ENCODE results near the gene SMIM24. TPM values are rescaled to one million over a fixed set of nuclear protein-coding genes. Genes with fewer than 3 reads are reported as not detected.
"Not testable (repeated sequence)": the region's sequence is repeated elsewhere in the genome, so short reads cannot be mapped to it uniquely, and the experiment has no call there.

SMIM24 gene
- total and polyA plus RNA-seq, 9 of the 15 experiments (the other 6 are each of a cell fraction or from before 2014, with no cell fraction given): 0.45 to 12.3 (median 1.4) TPM; not detected in 1

GRCh38 chr19:3453840-3454239 lies 26.5 kb downstream of the SMIM24 start:
- Histone ChIP-seq H3K36me3 (ENCODE audit: control insufficient read depth, insufficient read depth, low read length) (peaks cover 93% of the 10 kb centered on the region), H3K4me2 (ENCODE audit: insufficient read depth, low read length) (no peak overlapping the region), H2AFZ (ENCODE audit: low read depth, low read length) (no peak overlapping the region), H3K79me2 (ENCODE audit: control insufficient read depth, insufficient read depth, low read length) (peaks cover 5% of the 10 kb centered on the region; the same call in 2 of the 3 replicates), H3K9me1 (ENCODE audit: control insufficient read depth, insufficient read depth, low read length) (no peaks in the 10 kb centered on the region), H3K27me3 (ENCODE audit: control insufficient read depth in 2 of 2, insufficient read depth in 2 of 2, low read length in 2 of 2) (no peaks in the 10 kb centered on the region), H3K27ac (ENCODE audit: extremely low read depth, low read depth, low read length) (no peak overlapping the region), H4K20me1 (replicated peaks; ENCODE audit: control insufficient read depth, insufficient read depth, low read length) (peaks cover 8% of the 10 kb centered on the region), H3K9me3 (replicated peaks; ENCODE audit: control insufficient read depth, insufficient read depth, low read depth, low read length) (no peaks in the 10 kb centered on the region), H3K4me3 (no peak overlapping the region), H3K9ac (ENCODE audit: insufficient read depth in 1 of 2, low read depth in 2 of 2, low read length in 2 of 2) (no peak overlapping the region), H3K4me1 (replicated peaks in 1 of 2; ENCODE audit: control insufficient read depth in 2 of 2, insufficient read depth in 2 of 2, low read length in 2 of 2) (peaks cover 3 to 44% of the 10 kb centered on the region in 2 experiments; a peak in 2 of 5 replicates)
- intact Hi-C loops (cut with micrococcal nuclease) (no loop called here), in situ Hi-C loops (cut with MboI) (no loop called here)
- DNase-seq (ENCODE audit: extremely low read depth in 1 of 4, low spot score in 3 of 4) (no peak), FAIRE-seq (no peak), ATAC-seq (no peak)
- ChIA-PET CTCF (ENCODE audit: low intra/inter-chr PET ratio) (no interaction called here), POLR2A (no interaction called here)
- no TSS peak for BruUV-seq (replicated peaks)
- WGBS (ENCODE audit: insufficient coverage, low coverage, missing lambda C conversion rate): 91% methylated on average over 18 of the region's 25 CpGs
- TF ChIP-seq NR3C1 (CRISPR knock-in tag; IDR thresholded peaks at IDR 0.05) (0 out of 2 replicates have a peak, but pooled peaks have one; percentile 13), ZBTB33 (CRISPR knock-in tag; IDR thresholded peaks at IDR 0.05) (peak; percentile 95), POLR2G (IDR thresholded peaks at IDR 0.05; ENCODE audit: low read depth, low read length) (peak; percentile 47), ZNF146 (CRISPR knock-in tag; IDR thresholded peaks at IDR 0.05; ENCODE audit: unreplicated experiment) (no peak), FOXK2 (conservative IDR thresholded peaks at IDR 0.05 in 1 of 2, IDR thresholded peaks at IDR 0.05 in 1 of 2; ENCODE audit: low read depth in 2 of 2) (no peak), RBM22 (IDR thresholded peaks at IDR 0.05; ENCODE audit: low read depth, low read length, poor library complexity, severe bottlenecking) (peak; percentile 85), SMARCC2 (IDR thresholded peaks at IDR 0.05; ENCODE audit: low read depth) (no peak)

- DNase-seq (ENCODE audit: extremely low read depth in 1 of 4, low spot score in 3 of 4); H3K9me1 ChIP-seq (ENCODE audit: control insufficient read depth, insufficient read depth, low read length); H3K4me3 ChIP-seq; H3K27ac ChIP-seq (ENCODE audit: extremely low read depth, low read depth, low read length); intact Hi-C loops (cut with micrococcal nuclease); ATAC-seq; FAIRE-seq; H3K9me3 ChIP-seq (replicated peaks; ENCODE audit: control insufficient read depth, insufficient read depth, low read depth, low read length); in situ Hi-C loops (cut with MboI); H3K9ac ChIP-seq (ENCODE audit: insufficient read depth in 1 of 2, low read depth in 2 of 2, low read length in 2 of 2); H2AFZ ChIP-seq (ENCODE audit: low read depth, low read length); H4K20me1 ChIP-seq (replicated peaks; ENCODE audit: control insufficient read depth, insufficient read depth, low read length); H3K79me2 ChIP-seq (ENCODE audit: control insufficient read depth, insufficient read depth, low read length); BruUV-seq (replicated peaks); H3K4me2 ChIP-seq (ENCODE audit: insufficient read depth, low read length); H3K27me3 ChIP-seq (ENCODE audit: control insufficient read depth in 2 of 2, insufficient read depth in 2 of 2, low read length in 2 of 2); CTCF ChIA-PET (ENCODE audit: low intra/inter-chr PET ratio): not testable (repeated sequence)
- H3K36me3 ChIP-seq (ENCODE audit: control insufficient read depth, insufficient read depth, low read length): peaks cover 91% of the 10 kb centered on the region
- POLR2A ChIA-PET: interaction anchor here (0.5 kb wide), 1 partner anchor 88 kb away, joined by 4 read pairs; no protein-coding TSS in a partner anchor
- H3K4me1 ChIP-seq (replicated peaks in 1 of 2; ENCODE audit: control insufficient read depth in 2 of 2, insufficient read depth in 2 of 2, low read length in 2 of 2): peaks cover 3 to 42% of the 10 kb centered on the region in 2 experiments; a peak in 2 of 5 replicates
- 96% methylated on average over 10 of the region's 10 CpGs for WGBS (ENCODE audit: insufficient coverage, low coverage, missing lambda C conversion rate)
Observed at GRCh38 chr19:3452942-3453214, 27.4 kb downstream of the SMIM24 start.
